Fibroblast of lung (primary cell): ENCODE results near the gene CIITA. TPM values are rescaled to one million over a fixed set of nuclear protein-coding genes. Genes with fewer than 3 reads are reported as not detected.

ENCODE experiments used
- DNase-seq, 2 donors: peaks; one replicate each; pipeline versions ENCODE4 v3.0.0 to v3.0.0-alpha.2; 2010; ENCODE audit warnings: low read depth in 2 of 2
- H2AFZ ChIP-seq: 2 replicates; pipeline ENCODE4 v1.5.1; 2012; ENCODE audit warnings: low read length, control low read depth, inconsistent platforms
- H3K27ac ChIP-seq: 2 replicates; pipeline ENCODE4 v1.5.1; 2011; ENCODE audit warnings: low read length, control low read depth; ENCODE audit not compliant: insufficient read depth
- H3K27me3 ChIP-seq: 2 replicates; pipeline ENCODE4 v1.5.1; 2011; ENCODE audit warnings: mild to moderate bottlenecking, low read length; ENCODE audit not compliant: control insufficient read depth, insufficient read depth
- H3K36me3 ChIP-seq: 2 replicates; pipeline ENCODE4 v1.5.1; 2011; ENCODE audit warnings: low read length; ENCODE audit not compliant: control insufficient read depth, insufficient read depth
- H3K4me1 ChIP-seq: 2 replicates; pipeline ENCODE4 v1.5.1; 2011; ENCODE audit warnings: low read length; ENCODE audit not compliant: control insufficient read depth, insufficient read depth; ENCODE audit errors: extremely low read depth
- H3K4me2 ChIP-seq: 2 replicates; pipeline ENCODE4 v1.5.1; 2011; ENCODE audit warnings: low read length, control low read depth; ENCODE audit not compliant: insufficient read depth; ENCODE audit errors: extremely low read depth
- H3K4me3 ChIP-seq, 4 experiments: fragments of 200-600 bp in 1 of 4; sonication (generic) in 1 of 4; replicated peaks in 1 of 4; 2 replicates each; pipeline ENCODE4 v1.5.1; 2011 to 2016; ENCODE audit warnings: low read length in 4 of 4, low read depth in 3 of 4, mild to moderate bottlenecking in 3 of 4, control low read depth in 2 of 4, inconsistent platforms in 1 of 4, mixed read lengths in 1 of 4; ENCODE audit not compliant: insufficient read depth in 1 of 4; ENCODE audit errors: control extremely low read depth in 1 of 4
- H3K79me2 ChIP-seq: 2 replicates; pipeline ENCODE4 v1.5.1; 2012; ENCODE audit warnings: mild to moderate bottlenecking, low read length, inconsistent platforms; ENCODE audit not compliant: control insufficient read depth, insufficient read depth
- H3K9ac ChIP-seq: 2 replicates; pipeline ENCODE4 v1.5.1; 2011; ENCODE audit warnings: mild to moderate bottlenecking, low read length, control low read depth; ENCODE audit not compliant: insufficient read depth
- H3K9me3 ChIP-seq: 2 replicates; pipeline ENCODE4 v1.5.1; 2012; ENCODE audit warnings: low read depth, low read length; ENCODE audit not compliant: control insufficient read depth, insufficient read depth
- H4K20me1 ChIP-seq: 2 replicates; pipeline ENCODE4 v1.5.1; 2011; ENCODE audit warnings: low read length; ENCODE audit not compliant: control insufficient read depth, insufficient read depth; ENCODE audit errors: extremely low read depth
- CTCF ChIP-seq, 2 donors: IDR thresholded peaks in 1 of 2; conservative IDR thresholded peaks in 1 of 2; 1 replicate in 1 of 2; 2 replicates in 1 of 2; pipeline ENCODE4 v1.5.1; 2011 to 2012; ENCODE audit warnings: low read length in 2 of 2, control low read depth in 1 of 2, inconsistent platforms in 1 of 2, low read depth in 1 of 2, mild to moderate bottlenecking in 1 of 2
- EZH2 ChIP-seq: IDR thresholded peaks from 2 replicates; pipeline ENCODE4 v1.5.1; 2012; ENCODE audit warnings: low read length, control low read depth, mild to moderate bottlenecking; ENCODE audit errors: missing control alignments
- polyA plus RNA-seq, 2 donors: library from polyadenylated mRNA; depleted of rRNA in 1 of 2; stranded (reverse) in 1 of 2; unstranded in 1 of 2; fragments of >200 nt; gene quantifications; 2 replicates each; pipeline ENCODE4 v1.2.1, GENCODE V29; 2011 to 2012; ENCODE audit warnings: missing spikeins in 1 of 2
- total RNA-seq: library from RNA; depleted of rRNA; stranded (reverse); fragments of >200 nt; gene quantifications from 2 replicates; pipeline ENCODE4 v1.2.1, GENCODE V29; 2014

Gene CIITA
- total and polyA plus RNA-seq, 2 donors (not counting 1 experiment from before 2014, with no cell fraction given), result 0.27 to 0.66 TPM

GRCh38 chr16:10877472-10877946 lies 507 bp downstream of the CIITA start:
- no peaks in the 10 kb centered on the region for H3K36me3 ChIP-seq
- H3K9ac ChIP-seq, result no peak overlapping the region
- no peaks in the 10 kb centered on the region for H3K9me3 ChIP-seq
- no peaks in the 10 kb centered on the region for H3K79me2 ChIP-seq
- no peak overlapping the region for H3K4me3 ChIP-seq
- no peak overlapping the region for H3K4me2 ChIP-seq
- DNase-seq, result no peak
- H3K27ac ChIP-seq, result no peak overlapping the region
- TF ChIP-seq EZH2, result no peak
- no peak for TF ChIP-seq CTCF (conservative IDR thresholded peaks at IDR 0.05 in 1 of 2, IDR thresholded peaks at IDR 0.05 in 1 of 2; ENCODE audit: low read depth in 1 of 2, low read length in 2 of 2)
- H3K27me3 ChIP-seq, result no peaks in the 10 kb centered on the region
- peaks cover 9% of the 10 kb centered on the region for H3K4me1 ChIP-seq
- no peaks in the 10 kb centered on the region for H4K20me1 ChIP-seq
- no peak overlapping the region for H2AFZ ChIP-seq

- Histone ChIP-seq H3K27ac (no peak overlapping the region), H4K20me1 (no peaks in the 10 kb centered on the region), H3K27me3 (no peaks in the 10 kb centered on the region), H3K4me2 (peak overlapping the region; percentile 93), H3K9me3 (no peaks in the 10 kb centered on the region), H3K79me2 (no peaks in the 10 kb centered on the region), H3K4me1 (peaks cover 9% of the 10 kb centered on the region), H3K36me3 (no peaks in the 10 kb centered on the region), H3K9ac (no peak overlapping the region), H2AFZ (peak overlapping the region; percentile 90), H3K4me3 (peak overlapping the region in 2 of 4 experiments; percentile 68 to 75)
- no peak for TF ChIP-seq CTCF (conservative IDR thresholded peaks at IDR 0.05 in 1 of 2, IDR thresholded peaks at IDR 0.05 in 1 of 2; ENCODE audit: low read depth in 1 of 2, low read length in 2 of 2)
- TF ChIP-seq EZH2, result no peak
- DNase-seq, result no peak
Measured at GRCh38 chr16:10878328-10878643, 1.3 kb downstream of the CIITA start.

GRCh38 chr16:10878644-10879501 lies 1.9 kb downstream of the CIITA start:
- Histone ChIP-seq H3K4me2 (peak overlapping the region; percentile 93), H3K79me2 (no peaks in the 10 kb centered on the region), H3K4me3 (peak overlapping the region; percentile 49 to 75 (median 70)), H3K9ac (peak overlapping the region; percentile 35), H3K27me3 (no peaks in the 10 kb centered on the region), H3K36me3 (no peaks in the 10 kb centered on the region), H3K27ac (no peak overlapping the region), H3K9me3 (no peaks in the 10 kb centered on the region), H3K4me1 (peaks cover 9% of the 10 kb centered on the region), H2AFZ (peak overlapping the region; percentile 90), H4K20me1 (no peaks in the 10 kb centered on the region)
- DNase-seq, result peak; percentile 15 to 20
- no peak for TF ChIP-seq EZH2
- no peak for TF ChIP-seq CTCF (conservative IDR thresholded peaks at IDR 0.05 in 1 of 2, IDR thresholded peaks at IDR 0.05 in 1 of 2; ENCODE audit: low read depth in 1 of 2, low read length in 2 of 2)
